CD1c-positive myeloid dendritic cell (primary cell): ENCODE data around the gene ZBTB18.
A peak's percentile ranks its signal among the peaks of the same experiment; 100 is the strongest.

Experiments used
- DNase-seq: peaks from one replicate; pipeline ENCODE4 v3.0.0-alpha.2; 2016; ENCODE audit errors: extremely low spot score

The ZBTB18 gene

DNA sequence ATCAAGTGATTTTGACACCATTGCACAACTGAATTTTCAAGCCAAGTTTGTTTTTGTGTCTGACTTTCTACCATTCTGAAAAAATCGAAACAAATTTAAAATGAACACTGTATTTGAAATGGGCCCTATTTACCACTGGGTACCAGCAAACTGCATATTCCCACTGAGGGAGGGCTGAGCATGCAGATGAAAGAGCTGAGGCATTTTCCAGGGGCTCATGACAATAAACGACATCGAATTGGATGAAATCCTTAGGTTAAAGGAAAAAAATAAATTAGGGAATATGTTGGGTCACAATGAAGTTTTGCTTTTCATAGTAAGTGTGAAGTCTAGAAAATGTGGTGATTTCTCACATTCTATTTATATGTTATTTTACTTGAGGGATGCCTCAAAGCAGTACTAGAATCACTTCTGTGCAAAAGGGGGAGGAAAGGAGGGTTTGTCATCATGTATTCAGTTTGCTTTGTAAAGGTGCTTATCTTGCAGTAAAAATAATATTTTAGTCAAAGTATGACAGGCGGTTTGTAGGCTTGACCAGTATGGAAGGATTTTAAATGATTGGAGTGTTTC lies 11.2 kb downstream of the ZBTB18 start:
- DNase-seq: no peak

GRCh38 chr1:244063498-244063897 lies 12.4 kb downstream of the ZBTB18 start:
- DNase-seq: no peak

GRCh38 chr1:244064621-244065020 lies 13.5 kb downstream of the ZBTB18 start:
- no peak for DNase-seq

- DNase-seq: no peak
Measured at GRCh38 chr1:244065063-244065793, 14.1 kb downstream of the ZBTB18 start.

GRCh38 chr1:244065960-244066388 lies 14.9 kb downstream of the ZBTB18 start:
- no peak for DNase-seq

DNA sequence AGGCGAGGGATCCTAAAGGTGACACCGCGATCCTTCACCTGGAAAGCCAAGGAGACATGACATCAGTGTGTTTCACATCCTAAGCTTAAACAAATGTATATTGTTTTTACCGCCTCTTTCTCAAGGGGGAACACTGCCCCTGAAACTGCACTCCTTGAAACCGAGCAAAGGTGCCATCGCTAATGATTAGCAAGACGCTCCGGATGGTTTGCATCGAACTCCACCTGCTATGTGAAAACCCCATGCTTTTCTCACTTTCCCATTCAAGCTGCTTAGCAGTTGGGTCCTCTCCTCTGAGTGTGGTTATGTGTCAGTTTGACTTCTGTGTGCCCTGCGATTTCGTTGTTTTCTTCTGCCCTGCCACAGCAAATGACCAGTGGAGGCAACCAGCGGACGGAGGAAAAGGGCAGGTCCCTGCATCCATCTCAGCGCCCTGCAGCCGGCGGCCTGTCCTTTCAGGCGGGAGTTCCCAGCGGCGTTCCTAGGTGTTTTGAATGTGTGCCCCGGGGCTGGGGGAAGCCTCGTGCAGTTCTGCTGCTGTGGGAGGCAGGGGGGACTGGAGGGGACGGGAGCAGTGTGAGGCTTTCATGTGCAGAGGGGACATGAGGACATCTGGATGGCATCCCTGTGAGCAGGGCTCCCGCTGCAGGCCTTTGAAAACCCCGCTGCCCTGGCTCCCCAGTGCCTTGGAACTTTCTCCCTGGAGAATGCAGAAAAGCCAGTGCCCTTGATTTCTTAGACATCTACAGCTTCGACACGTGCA lies 16.1 kb downstream of the ZBTB18 start:
- no peak for DNase-seq

GRCh38 chr1:244067893-244068292 lies 16.8 kb downstream of the ZBTB18 start:
- no peak for DNase-seq

DNA sequence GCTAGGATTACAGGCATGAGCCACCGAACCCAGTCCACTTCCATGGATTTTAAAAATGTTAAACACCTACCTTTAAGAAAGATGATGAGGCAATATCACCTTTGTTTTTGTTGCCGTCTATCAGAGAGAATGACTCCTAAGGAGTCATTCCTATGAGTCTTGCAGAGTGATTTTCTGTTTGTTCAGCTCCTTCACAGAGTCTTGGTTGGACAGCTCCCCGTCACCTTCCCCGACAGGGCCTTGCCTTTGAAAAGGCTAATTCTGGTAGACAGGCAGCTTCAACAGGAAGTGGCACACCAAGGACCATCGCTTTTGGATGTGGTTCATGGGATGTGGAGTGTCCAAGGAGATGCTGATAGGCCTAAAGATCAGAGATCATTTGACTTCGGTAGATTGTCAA lies 17.5 kb downstream of the ZBTB18 start:
- DNase-seq: no peak

DNA sequence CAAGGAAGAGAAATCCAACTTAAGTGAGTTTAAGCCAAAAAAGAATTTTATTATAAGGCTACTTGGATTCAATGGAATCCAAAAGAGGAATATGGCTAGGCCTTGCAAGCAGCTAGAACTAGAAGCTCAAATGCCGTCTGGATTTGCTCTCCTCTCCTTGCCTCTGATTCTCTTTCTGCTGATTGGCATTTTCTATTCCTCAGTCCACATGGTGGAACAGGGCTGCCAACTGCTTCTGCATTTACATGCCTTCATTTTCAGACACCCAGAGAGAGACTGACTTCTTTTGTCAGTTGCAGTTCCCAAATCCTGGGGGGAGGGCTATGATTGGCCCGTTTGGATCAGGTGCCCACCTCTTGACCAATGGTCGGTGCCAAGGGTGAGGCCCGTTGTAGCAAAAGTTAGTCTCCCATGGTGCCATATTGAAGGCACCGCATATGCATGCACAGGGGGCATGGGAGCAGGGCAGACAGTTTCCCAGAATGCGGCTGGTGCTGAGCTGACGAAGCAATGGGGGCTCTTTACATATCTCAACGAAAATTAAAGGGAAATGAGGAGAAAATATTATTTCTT lies 18.3 kb downstream of the ZBTB18 start:
- no peak for DNase-seq

- DNase-seq: peak; percentile 19
Measured at GRCh38 chr1:244074559-244075171, 23.6 kb downstream of the ZBTB18 start.

- no peak for DNase-seq
Measured at GRCh38 chr1:244075247-244075722, 24.2 kb downstream of the ZBTB18 start.

GRCh38 chr1:244076740-244077139 lies 25.7 kb downstream of the ZBTB18 start:
- no peak for DNase-seq

- DNase-seq: peak; percentile 39
Measured at GRCh38 chr1:244077473-244078220, 26.6 kb downstream of the ZBTB18 start.

DNA sequence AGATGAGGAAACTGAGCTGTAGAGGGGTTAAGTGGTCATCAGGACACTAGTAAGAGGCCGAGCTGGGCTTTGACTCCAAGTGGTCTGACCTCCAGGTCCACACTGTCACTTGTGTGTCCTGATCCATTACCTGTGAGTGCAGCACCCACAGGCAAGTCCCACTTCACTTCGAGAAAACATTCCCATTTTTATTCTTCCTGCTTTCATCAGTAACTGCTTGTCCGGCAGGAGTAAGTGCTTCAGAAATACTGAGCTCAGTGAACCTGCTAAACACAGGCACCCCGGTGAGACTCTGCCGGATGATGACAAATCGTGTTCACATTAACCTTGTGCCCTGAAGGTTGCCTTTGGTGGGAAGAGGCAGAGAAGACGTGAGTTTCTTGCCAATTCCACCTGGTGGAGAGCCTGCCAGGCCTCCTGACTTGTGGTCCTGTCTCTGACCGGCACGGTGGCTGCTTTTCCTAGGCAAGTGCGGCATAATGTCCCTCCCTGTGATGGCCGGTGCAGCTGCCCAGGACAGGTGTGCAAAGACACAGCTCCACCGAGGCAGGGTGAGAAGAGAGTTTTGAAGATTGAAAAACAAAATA lies 29.4 kb downstream of the ZBTB18 start:
- no peak for DNase-seq

GRCh38 chr1:244082969-244083368 lies 31.9 kb downstream of the ZBTB18 start:
- no peak for DNase-seq

GRCh38 chr1:244083383-244083943 lies 32.4 kb downstream of the ZBTB18 start:
- DNase-seq: no peak

DNA sequence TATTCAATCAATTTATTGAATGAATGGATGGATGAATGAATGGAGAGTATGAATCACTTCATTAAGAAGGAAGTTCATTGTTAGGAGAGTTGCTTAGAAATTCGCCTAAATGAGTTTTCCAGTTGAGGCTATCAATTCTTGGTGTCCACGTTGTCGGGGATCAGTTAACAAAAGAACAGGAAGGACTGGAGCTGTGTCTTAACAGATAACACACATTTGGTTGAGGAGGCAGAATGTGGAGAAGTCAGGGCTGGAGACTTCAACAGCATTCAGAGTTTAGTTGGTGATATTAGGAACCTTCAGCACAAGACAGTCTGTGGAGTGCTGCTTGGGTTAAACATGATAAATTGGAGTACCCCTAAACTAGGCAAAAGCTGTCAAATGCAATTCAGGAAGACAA lies 33.7 kb downstream of the ZBTB18 start:
- DNase-seq: no peak

GRCh38 chr1:244085891-244086290 lies 34.8 kb downstream of the ZBTB18 start:
- DNase-seq: no peak

- DNase-seq: no peak
Measured at GRCh38 chr1:244087021-244087560, 36.0 kb downstream of the ZBTB18 start.

- no peak for DNase-seq
Measured at GRCh38 chr1:244087611-244088010, 36.5 kb downstream of the ZBTB18 start.
